Fibroblast of lung (primary cell): ENCODE data around the gene CSRP1.

ENCODE experiments used
- CTCF ChIP-seq, 2 donors: IDR thresholded peaks in 1 of 2; conservative IDR thresholded peaks in 1 of 2; 1 replicate in 1 of 2; 2 replicates in 1 of 2; pipeline ENCODE4 v1.5.1; 2011 to 2012; ENCODE audit warnings: low read length in 2 of 2, control low read depth in 1 of 2, inconsistent platforms in 1 of 2, low read depth in 1 of 2, mild to moderate bottlenecking in 1 of 2
- EZH2 ChIP-seq: IDR thresholded peaks from 2 replicates; pipeline ENCODE4 v1.5.1; 2012; ENCODE audit warnings: low read length, control low read depth, mild to moderate bottlenecking; ENCODE audit errors: missing control alignments

GRCh38 chr1:201496296-201496690, 10.6 kb downstream of the CSRP1 start:
- TF ChIP-seq CTCF (conservative IDR thresholded peaks at IDR 0.05 in 1 of 2, IDR thresholded peaks at IDR 0.05 in 1 of 2; ENCODE audit: low read depth in 1 of 2, low read length in 2 of 2) = no peak
- TF ChIP-seq EZH2 = no peak
